RWPE1 (cell line): ENCODE results near the gene TUBA4B.

Source experiments
- CTCF ChIA-PET: fragments of 350-600 bp; sonication (Branson Sonifier 250); formaldehyde crosslinking; extraction: SDS; loops from one replicate; lab custom pipeline; 2021; lab: Yijun Ruan, JAX
- POLR2A ChIA-PET: fragments of 400-600 bp; formaldehyde crosslinking; extraction: SDS; loops from one replicate; lab custom pipeline; 2020; ENCODE audit warnings: antibody characterized with exemption; ENCODE audit not compliant: low non-redundant PET; lab: Yijun Ruan, JAX
- DNase-seq: peaks from one replicate; pipeline ENCODE4 v3.0.0; 2012; ENCODE audit warnings: low spot score
- H3K27ac ChIP-seq: fragments of 450-650 bp; 2 replicates; pipeline ENCODE4 v1.5.1; 2017
- TF ChIP-seq, protein P1 (sequence below): fragments of 450-650 bp; conservative IDR thresholded peaks from 2 replicates; pipeline ENCODE4 v1.5.1; 2017; ENCODE audit warnings: low read depth, mild to moderate bottlenecking

The TUBA4B gene

DNA sequence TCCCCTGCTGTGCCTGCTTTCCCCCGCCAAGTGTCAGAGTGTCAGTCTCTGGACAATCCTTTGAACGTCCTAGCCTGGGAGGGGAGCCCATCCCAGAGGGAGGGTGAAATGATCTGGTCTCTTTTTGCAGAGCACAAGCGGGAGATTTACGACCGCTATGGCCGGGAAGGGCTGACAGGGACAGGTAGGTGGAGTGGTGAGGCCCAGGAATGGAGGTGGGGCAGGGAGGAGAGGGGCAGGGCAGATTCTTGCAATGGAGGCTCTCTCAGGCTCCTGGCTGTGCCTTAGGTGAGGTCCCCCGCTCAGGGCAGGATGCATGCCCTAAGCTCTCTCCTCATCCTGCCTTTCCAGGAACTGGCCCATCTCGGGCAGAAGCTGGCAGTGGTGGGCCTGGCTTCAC lies 28.5 kb downstream of the TUBA4B start:
- peak overlapping the region; percentile 94 for H3K27ac ChIP-seq
- ChIA-PET POLR2A (no interaction called here), CTCF (interaction anchor here (6.4 kb wide), 1 partner anchor 13 kb away, joined by 62 read pairs; no protein-coding TSS in a partner anchor)
- TF ChIP-seq, protein P1, sequence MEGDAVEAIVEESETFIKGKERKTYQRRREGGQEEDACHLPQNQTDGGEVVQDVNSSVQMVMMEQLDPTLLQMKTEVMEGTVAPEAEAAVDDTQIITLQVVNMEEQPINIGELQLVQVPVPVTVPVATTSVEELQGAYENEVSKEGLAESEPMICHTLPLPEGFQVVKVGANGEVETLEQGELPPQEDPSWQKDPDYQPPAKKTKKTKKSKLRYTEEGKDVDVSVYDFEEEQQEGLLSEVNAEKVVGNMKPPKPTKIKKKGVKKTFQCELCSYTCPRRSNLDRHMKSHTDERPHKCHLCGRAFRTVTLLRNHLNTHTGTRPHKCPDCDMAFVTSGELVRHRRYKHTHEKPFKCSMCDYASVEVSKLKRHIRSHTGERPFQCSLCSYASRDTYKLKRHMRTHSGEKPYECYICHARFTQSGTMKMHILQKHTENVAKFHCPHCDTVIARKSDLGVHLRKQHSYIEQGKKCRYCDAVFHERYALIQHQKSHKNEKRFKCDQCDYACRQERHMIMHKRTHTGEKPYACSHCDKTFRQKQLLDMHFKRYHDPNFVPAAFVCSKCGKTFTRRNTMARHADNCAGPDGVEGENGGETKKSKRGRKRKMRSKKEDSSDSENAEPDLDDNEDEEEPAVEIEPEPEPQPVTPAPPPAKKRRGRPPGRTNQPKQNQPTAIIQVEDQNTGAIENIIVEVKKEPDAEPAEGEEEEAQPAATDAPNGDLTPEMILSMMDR = no peak
- no peak for DNase-seq

DNA sequence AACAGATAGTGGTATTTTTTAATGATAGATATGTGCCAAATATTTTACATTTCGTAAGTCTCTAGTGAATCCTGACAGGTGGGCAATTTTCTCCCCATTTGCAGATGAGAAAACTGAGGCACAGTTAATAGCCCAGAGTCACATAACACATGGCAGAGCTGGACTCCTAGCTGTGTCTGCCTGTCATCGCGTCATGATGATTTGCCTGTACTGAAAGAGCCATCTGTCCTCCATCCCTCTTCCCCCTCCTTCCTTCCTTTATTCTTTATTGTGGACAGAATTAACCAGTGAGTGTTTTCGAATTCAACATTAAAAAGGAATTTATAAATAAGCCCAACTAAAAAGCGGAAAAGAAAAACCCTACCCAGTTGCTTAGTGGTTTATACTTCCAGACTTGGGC lies 29.3 kb downstream of the TUBA4B start:
- H3K27ac ChIP-seq = peak overlapping the region; percentile 98; the same call in 1 of the 2 replicates
- TF ChIP-seq, protein P1 = no peak
- ChIA-PET CTCF (interaction anchor here (6.4 kb wide), 1 partner anchor 12 kb away, joined by 62 read pairs; no protein-coding TSS in a partner anchor), POLR2A (no interaction called here)
- DNase-seq = no peak

DNA sequence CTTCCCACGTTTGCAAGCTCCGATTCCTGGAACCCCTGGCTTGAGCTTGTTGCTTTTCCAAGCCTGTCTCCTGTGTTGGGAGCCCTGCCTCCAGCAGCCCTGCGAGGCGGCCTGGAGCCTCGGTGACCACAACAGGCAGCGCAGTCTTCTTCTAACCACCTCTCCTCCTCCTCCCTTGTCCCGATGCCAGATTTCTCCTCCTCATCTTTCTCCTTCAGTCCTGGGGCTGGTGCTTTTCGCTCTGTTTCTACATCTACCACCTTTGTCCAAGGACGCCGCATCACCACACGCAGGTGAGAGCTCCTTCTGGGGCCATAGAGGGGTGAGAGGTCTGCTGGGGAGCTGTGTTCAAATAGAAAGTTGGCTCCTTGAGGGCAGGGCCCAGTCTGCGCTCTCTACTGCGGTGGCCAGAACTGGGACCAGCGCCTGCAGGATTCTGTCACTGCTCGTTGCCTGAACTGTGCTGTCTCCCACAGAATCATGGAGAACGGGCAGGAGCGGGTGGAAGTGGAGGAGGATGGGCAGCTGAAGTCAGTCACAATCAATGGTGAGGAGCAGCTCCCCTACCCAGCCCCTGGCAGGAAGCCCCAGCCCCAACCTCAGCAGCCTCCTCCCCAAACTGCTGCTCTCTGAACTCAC lies 30.0 kb downstream of the TUBA4B start:
- TF ChIP-seq, protein P1 = no peak
- peak overlapping the region; percentile 98 for H3K27ac ChIP-seq

DNA sequence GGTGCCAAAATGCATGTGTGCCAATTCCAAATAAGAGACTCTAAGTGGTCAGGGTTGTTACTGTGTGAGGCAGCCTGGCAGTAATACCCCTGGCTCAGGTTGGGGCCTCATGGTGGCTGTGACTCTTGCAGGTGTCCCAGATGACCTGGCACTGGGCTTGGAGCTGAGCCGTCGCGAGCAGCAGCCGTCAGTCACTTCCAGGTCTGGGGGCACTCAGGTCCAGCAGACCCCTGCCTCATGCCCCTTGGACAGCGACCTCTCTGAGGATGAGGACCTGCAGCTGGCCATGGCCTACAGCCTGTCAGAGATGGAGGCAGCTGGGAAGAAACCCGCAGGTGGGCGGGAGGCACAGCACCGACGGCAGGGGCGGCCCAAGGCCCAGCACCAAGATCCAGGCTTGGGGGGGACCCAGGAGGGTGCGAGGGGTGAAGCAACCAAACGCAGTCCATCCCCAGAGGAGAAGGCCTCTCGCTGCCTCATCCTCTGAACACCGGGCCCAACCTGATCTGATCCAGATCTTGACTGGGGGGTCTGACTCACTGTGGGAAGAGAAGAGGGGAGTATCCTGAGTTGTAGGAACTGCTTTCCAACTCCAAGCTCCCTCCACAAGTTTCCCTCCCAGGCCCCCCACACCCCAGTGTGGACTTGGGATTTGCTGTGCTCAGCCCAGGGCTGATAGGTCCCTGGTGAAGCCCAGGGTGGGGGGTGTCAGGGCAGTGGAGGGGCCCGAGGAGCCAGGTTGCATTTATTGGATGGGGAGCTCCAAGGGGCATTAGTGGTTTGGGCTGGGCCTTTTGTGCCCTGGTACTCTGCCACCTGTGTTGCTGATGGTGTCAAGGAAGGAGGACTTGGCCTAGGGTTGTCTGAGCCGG lies 31.7 kb downstream of the TUBA4B start:
- ChIA-PET CTCF (interaction anchor here (3.6 kb wide), 1 partner anchor 10 kb away, joined by 37 read pairs; no protein-coding TSS in a partner anchor), POLR2A (interaction anchor here (1.5 kb wide), 1 partner anchor 35 kb away, joined by 3 read pairs; no protein-coding TSS in a partner anchor)
- H3K27ac ChIP-seq = peak overlapping the region; percentile 98
- DNase-seq = no peak
- TF ChIP-seq, protein P1 = no peak

More for the DNA sequence above, 30.0 kb downstream of the TUBA4B start:
- ChIA-PET CTCF (interaction anchor here (6.4 kb wide), 1 partner anchor 11 kb away, joined by 62 read pairs; no protein-coding TSS in a partner anchor), POLR2A (no interaction called here)
- no peak for DNase-seq

DNA sequence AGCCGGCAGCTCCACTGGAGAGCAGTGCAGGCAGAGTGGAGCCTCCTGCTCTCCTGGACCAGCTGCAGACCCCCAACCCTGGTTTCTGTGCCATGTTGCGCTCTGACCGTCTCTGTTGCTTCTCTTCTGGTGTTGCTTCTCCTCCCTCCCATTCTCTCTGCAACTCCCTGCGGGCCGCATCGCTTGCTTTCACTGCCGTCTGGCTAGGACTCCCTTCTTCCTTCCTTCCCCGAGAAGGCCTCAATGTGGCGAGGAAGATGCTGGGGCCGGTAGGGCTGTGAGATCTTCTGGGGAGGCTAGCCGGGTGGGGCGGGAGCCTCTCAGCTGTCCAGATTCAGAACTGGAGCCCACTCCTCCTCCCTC lies 32.3 kb downstream of the TUBA4B start:
- TF ChIP-seq, protein P1 = no peak
- ChIA-PET CTCF (interaction anchor here (1.3 to 3.6 kb wide), 3 partner anchors 8 to 114 kb away, joined by 3 to 37 read pairs (median 5); no protein-coding TSS in a partner anchor), POLR2A (interaction anchor here (1.5 to 1.9 kb wide), 2 partner anchors 11 to 36 kb away, joined by 3 to 6 read pairs; no protein-coding TSS in a partner anchor)
- H3K27ac ChIP-seq = peak overlapping the region; percentile 98
- no peak for DNase-seq
